Ramos (cell line): ENCODE measurements around the gene AURKA.
"Not testable (repeated sequence)": the region's sequence is repeated elsewhere in the genome, so short reads cannot be mapped to it uniquely, and the experiment has no call there.

Experiments used
- in situ Hi-C: fragments of 300-500 bp; cut with MboI; formaldehyde crosslinking; loops from one replicate; pipeline ENCODE4 v1.14.3; 2022; ENCODE audit warnings: low sequenced_read_pairs; ENCODE audit not compliant: unreplicated experiment

Gene AURKA

GRCh38 chr20:56392881-56393482, 967 bp upstream of the AURKA start:
- in situ Hi-C loops = no loop called here

DNA sequence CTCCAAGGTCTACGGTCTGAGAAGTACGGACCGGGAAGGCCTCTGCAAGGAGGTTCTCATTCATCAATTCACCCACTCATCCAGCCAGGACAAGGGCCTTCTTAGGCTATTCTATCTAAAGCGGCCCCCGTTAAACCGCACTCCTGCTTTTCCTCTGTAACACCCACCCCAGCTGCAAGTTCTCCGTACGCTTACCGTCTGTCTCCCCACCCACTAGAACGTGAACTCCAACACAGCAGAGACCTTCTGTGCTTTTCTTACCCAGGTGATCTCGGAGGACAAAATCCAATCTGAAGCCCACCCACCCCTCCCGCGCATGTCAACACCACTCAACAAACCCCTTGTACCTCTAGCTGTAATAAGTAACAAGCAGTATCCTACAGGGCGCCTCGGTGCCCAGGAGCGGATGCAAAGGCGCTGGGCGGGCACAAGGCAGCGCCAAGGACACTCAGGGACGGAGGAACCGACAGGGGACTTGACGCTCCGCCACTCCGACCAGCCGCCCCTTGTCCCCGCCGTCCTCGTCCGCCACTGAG, 351 bp downstream of the AURKA start:
- in situ Hi-C loops = no loop called here

DNA sequence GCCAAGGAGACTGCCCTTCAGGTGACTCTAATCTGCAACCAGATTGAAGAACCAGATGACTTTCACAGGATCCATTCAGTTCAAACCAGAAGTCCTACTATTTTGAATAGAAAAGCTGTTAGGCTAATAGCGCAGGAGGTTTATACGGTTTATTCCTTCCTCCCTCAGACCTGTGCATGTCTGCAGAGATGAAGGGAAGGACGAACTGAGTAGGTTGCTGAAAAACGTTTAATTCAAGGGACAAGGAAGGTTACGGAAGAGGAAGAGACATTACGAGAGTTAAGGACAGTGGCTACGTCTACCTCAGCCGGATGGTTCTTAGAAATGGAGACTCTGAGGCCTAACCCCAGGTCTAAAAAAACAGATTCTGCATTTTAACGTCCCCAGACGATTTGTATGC, 978 bp downstream of the AURKA start:
- in situ Hi-C loops = no loop called here

GRCh38 chr20:56390396-56390795, 1.6 kb downstream of the AURKA start:
- in situ Hi-C loops = not testable (repeated sequence)

DNA sequence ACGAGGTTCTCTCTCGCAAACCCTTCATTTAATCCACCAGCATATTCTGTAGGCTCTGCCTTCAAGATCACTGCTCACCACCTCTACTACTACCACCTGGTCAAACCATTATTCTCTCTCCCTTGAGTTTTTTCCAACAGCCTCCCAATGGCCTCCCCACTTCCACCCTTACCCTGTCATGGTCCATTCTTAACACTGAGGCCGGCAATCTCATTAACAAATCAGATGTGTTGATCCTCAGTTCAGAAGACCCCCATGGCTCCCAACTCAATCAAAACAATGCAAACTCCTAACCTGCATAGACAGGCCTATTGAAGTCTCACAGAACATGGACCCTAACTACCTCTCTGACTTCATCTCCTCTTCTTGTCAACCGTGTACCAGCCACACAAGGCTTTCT, 2.2 kb downstream of the AURKA start:
- in situ Hi-C loops = no loop called here

- in situ Hi-C loops = no loop called here
These were observed 3.1 kb downstream of the AURKA start for GRCh38 chr20:56388882-56389281.

DNA sequence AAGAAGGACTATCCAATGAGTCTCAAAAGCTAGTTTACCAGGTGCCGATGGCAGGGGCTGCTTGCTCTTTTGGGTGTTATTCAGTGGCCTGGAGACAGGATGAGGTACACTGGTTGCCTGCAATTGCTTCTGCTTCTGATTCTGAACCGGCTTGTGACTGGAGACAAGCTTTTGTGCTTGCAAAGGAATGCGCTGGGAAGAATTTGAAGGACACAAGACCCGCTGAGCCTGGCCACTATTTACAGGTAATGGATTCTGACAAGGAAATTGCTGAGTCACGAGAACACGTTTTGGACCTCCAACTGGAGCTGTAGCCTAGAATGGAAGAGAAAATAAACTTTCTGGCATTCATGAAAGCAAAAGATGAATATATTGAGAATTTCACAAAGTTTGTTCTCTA, 5.8 kb downstream of the AURKA start:
- in situ Hi-C loops = no loop called here

GRCh38 chr20:56385130-56385529, 6.9 kb downstream of the AURKA start:
- in situ Hi-C loops = no loop called here

- in situ Hi-C loops = no loop called here
These were observed 8.7 kb downstream of the AURKA start for GRCh38 chr20:56383334-56383733.

DNA sequence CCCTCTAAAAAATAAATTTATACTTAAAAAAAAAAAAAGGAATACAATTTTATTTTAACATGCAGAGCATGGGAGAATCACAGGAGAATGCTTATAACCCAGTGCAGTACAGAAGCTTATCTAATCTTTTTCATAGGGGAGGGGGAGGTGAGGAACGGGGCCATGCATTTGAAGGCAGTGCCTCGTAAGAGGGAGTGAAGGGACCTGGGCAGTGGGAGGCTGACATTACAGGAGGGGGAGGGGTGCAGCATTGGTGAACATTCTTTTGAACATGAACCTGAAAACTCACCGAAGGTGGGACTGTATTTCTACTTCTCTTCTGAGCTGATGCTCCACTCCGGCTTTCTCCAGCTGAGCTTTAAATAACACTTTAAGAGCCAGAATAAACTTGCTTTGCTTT, 9.3 kb downstream of the AURKA start:
- in situ Hi-C loops = no loop called here

DNA sequence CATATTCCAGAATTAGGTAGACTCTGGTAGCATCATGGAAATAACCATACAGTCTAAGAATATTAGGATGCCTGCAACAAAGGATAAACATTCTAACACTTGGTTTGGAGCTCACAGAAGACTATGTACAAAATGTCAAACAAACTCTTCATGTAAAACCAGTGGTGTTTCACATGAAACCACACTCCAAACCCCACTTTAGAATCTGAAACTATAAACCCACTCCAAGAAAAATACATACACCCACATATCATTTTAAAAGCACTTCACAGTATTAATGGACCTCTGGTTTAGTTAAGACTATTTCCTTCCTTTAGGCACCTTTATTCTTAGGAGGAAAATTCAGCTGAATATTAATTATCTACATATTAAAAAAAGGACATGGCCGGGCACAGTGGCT, 10.5 kb downstream of the AURKA start:
- in situ Hi-C loops = no loop called here

- in situ Hi-C loops = no loop called here
These were observed 11.6 kb downstream of the AURKA start for GRCh38 chr20:56380375-56380774.

GRCh38 chr20:56378386-56378785, 13.6 kb downstream of the AURKA start:
- in situ Hi-C loops = no loop called here

- in situ Hi-C loops = no loop called here
These were observed 15.7 kb downstream of the AURKA start for GRCh38 chr20:56376331-56376730.

DNA sequence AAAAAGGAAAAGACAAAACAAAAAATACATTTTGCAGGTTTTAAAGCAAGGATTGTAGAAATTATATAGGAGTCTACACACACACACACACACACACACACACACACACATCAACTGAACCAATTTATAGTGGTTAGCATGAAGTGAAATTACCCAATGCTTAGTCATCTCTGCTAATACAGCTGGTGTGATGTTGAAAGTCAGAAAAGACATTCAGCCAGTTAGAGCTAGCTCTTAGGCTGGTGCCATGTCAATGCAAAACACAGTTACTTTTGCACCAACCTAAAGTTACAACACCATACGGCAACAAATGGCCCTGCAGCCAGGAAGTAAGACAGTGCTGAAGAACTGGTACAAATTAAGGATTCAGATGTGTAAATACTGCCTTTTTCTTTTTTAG, 18.1 kb downstream of the AURKA start:
- in situ Hi-C loops = no loop called here

DNA sequence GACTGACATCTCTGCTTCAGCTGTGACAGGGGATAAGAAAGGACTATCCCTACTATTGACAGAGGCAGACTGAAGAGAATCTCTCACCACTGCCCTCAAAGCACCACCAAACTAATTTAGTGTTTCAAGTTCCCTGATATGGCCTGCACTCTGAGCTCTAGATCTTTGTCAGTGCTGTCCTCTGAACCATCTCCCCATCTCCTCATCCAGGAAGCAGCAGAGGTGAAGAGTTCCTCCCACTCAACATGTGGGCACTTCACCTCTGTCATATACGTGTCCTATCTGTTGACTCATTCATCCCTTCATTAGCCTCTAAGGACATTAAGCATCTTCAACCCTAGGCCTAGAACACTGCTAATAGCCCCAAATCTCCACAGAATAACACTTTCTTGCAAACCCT, 19.2 kb downstream of the AURKA start:
- in situ Hi-C loops = no loop called here

DNA sequence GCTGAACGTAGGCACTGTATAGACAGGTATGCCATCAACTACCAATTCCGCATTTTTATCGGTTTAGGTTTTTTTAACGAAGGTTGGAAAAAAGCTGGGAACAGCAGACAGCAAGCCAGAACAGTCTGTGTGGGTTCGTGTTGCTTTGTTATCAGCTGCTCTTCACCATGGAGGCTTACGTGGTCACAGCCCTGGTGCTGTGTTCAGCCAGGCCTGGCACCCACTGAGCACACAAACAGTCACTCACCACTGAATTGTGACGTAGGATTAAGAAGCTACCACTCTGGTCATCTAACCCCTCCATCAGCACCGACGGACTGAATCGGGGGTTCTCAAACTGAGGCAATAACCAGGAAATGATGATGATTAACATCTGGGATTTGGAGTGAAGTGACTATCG, 20.0 kb downstream of the AURKA start:
- in situ Hi-C loops = no loop called here

DNA sequence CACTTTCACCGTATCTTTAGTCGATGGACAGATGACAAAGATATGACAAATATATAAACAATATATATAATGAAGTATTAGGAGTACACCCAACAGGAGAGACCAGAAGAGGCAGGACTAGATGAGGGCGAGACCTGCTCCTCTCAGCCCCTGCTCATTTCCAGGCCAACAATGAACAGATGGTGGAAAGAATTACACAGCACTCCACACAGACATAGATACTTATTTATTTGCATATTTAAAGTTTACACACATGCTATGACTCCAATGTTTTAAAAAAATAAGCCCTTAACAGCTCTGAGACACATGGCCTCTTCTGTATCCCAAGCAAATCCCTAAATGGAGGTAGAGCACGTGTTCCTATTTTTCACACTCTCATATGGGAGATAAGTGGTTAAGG, 22.8 kb downstream of the AURKA start:
- in situ Hi-C loops = no loop called here

- in situ Hi-C loops = no loop called here
These were observed 23.5 kb downstream of the AURKA start for GRCh38 chr20:56368351-56369134.

DNA sequence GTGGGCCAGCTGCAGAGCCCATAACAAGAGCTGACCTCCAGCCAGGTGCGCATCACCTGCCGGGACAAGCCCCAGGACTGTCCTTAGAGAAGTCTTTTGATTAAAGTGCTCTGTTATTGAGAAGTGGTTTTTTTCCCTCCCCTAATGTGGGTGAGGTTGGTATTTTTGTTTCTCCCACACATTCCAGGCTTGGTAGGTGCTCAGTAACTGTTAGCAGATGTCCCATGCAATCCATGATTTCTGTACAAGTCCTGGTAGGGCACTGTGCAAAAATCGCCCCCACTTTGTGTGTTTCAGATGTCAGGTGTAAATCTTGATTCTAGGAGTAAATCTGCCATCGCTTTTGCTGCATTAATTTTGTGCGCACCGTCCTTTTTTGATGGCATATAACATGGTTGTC, 28.5 kb downstream of the AURKA start:
- in situ Hi-C loops = no loop called here

- in situ Hi-C loops = no loop called here
These were observed 29.1 kb downstream of the AURKA start for GRCh38 chr20:56362833-56363413.
